T-helper 2 cell treated with Interferon-gamma antibody and Interleukin-4, amounts not matched to agents 5 μg/mL and 100 μg/mL, for 36 hours (primary cell): ENCODE measurements around the gene C1orf52.

ENCODE experiments used
- DNase-seq: peaks from one replicate; pipeline ENCODE4 v3.0.0; 2021; ENCODE audit warnings: low spot score
- H3K27ac Mint-ChIP-seq: one replicate; pipeline ENCODE4 v1.8.0; 2021; ENCODE audit warnings: mild to moderate bottlenecking, mixed read lengths
- H3K27me3 Mint-ChIP-seq: one replicate; pipeline ENCODE4 v1.8.0; 2021; ENCODE audit warnings: low read depth, mixed read lengths
- H3K36me3 Mint-ChIP-seq: one replicate; pipeline ENCODE4 v1.8.0; 2021; ENCODE audit warnings: low read depth, mixed read lengths
- H3K4me1 Mint-ChIP-seq: one replicate; pipeline ENCODE4 v1.8.0; 2021; ENCODE audit warnings: low read depth, mixed read lengths
- H3K4me3 Mint-ChIP-seq: one replicate; pipeline ENCODE4 v1.8.0; 2022; ENCODE audit warnings: mild to moderate bottlenecking, moderate library complexity, mixed read lengths
- H3K9me3 Mint-ChIP-seq: one replicate; pipeline ENCODE4 v1.8.0; 2021; ENCODE audit warnings: mixed read lengths

C1orf52 gene

DNA sequence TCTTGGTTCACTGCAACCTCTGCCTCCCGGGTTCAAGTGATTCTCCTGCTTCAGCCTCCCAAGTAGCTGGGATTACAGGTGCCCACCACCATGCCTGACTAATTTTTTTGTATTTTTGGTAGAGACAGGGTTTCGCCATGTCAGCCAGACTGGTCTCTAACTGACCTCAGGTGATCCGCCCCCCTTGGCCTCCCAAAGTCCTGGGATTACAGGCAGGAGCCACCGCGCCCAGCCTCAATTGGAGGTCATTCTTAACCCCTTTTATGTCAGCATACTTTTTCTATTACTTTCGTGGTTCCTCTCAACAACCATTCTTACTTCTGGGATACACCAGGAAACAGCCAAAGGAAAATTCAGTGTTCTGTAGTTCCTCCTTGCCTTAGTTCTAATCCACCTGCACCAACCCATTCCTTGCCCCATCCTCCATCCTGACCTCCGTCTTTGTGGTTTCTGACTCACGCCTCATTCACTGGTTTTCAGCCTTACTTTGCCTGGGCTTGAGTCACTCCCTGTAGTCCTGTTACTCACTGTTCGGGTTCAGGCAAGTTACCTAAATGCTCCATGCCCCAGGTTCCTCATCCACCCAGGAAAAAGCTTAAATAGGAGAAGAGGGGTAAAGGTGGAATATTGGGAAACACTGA is 29.9 kb upstream of the C1orf52 start:
- Mint-ChIP-seq H3K4me1 (no peaks in the 10 kb centered on the region), H3K27me3 (peaks cover 32% of the 10 kb centered on the region), H3K9me3 (no peaks in the 10 kb centered on the region), H3K27ac (no peak overlapping the region), H3K36me3 (no peaks in the 10 kb centered on the region), H3K4me3 (no peak overlapping the region)
- peak; percentile 43 for DNase-seq

DNA sequence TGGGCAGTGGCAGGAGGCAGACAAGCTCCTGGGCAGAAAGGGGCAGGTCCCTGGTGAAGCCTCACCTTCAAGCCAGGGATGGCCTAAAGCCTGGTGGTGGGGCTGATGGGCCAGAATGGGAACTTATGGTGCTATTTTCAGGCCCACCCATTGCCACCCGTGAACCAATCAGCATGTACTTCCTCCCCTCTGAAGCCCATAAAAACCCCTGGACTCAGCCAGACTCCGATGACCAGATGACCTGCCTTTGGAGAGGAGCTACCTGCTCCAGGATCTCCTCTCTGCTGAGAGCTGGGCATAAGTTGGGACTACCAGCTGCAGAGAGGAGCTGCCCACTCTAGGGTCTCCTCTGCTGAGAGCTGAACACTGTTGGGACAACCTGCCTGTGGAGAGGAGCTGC is 24.7 kb upstream of the C1orf52 start:
- DNase-seq: no peak
- Mint-ChIP-seq H3K4me3 (no peak overlapping the region), H3K36me3 (no peaks in the 10 kb centered on the region), H3K27ac (no peak overlapping the region), H3K27me3 (peaks cover 42% of the 10 kb centered on the region), H3K4me1 (peaks cover 3% of the 10 kb centered on the region), H3K9me3 (no peaks in the 10 kb centered on the region)

DNA sequence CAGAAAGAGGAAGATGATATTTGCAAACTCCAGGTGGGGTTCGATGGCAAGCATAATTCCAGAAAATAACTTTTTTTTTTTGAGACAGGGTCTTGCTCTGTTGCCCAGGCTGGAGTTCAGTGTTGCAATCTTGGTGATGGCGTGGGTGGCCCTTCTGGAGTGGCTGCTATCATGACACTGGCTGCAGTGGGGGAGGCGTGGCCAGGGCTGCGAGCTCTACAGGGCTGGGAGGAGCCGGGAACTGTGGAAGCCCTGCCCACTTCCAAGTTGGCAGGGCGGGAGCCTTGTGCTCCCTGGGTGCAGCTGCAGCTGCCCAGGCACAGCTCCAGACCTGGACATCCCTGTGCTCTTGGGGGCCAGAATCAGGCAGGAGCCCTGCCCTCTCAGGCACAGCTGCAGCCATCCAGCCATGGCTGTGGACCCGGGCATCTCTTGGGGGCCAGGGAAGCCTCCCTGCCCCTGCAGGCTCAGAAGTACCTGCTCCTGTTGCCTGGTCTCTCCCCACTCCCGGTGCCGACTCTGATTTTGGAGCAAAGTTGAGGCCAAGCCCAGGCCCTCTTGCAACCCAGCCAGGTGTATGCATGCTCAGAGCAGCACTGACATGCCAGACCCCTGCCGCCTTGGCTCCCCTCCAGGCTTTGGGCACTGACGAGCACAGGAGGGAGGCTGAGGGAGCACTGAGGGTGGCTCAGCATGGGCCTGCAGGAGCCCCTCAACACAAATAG is 24.2 kb upstream of the C1orf52 start:
- Mint-ChIP-seq H3K4me1 (peaks cover 9% of the 10 kb centered on the region), H3K27me3 (peaks cover 44% of the 10 kb centered on the region), H3K9me3 (no peaks in the 10 kb centered on the region), H3K36me3 (no peaks in the 10 kb centered on the region), H3K4me3 (no peak overlapping the region), H3K27ac (no peak overlapping the region)
- DNase-seq: no peak

DNA sequence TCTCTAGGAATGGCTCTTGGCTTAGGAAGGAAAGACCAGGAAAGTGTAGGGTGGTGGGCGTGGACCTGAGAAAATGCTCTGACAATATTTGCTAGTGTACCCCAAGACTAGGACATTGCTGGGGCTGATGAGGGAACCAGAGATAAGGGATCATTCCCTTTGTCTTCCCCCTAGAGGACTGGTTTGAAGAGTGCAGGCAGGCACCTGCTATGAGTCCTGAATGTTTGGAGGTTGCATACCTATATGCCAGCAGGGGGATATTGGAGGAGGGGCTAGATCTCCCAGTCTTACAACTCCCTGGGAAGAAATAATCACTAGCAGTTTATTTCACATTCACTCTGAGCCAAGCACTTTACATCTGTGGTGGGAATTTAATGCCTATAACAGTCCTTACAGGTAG is 23.0 kb upstream of the C1orf52 start:
- H3K27ac Mint-ChIP-seq: no peak overlapping the region
- no peaks in the 10 kb centered on the region for H3K9me3 Mint-ChIP-seq
- H3K4me3 Mint-ChIP-seq: no peak overlapping the region
- peaks cover 44% of the 10 kb centered on the region for H3K27me3 Mint-ChIP-seq
- H3K36me3 Mint-ChIP-seq: no peaks in the 10 kb centered on the region
- no peak for DNase-seq
- H3K4me1 Mint-ChIP-seq: peaks cover 15% of the 10 kb centered on the region

DNA sequence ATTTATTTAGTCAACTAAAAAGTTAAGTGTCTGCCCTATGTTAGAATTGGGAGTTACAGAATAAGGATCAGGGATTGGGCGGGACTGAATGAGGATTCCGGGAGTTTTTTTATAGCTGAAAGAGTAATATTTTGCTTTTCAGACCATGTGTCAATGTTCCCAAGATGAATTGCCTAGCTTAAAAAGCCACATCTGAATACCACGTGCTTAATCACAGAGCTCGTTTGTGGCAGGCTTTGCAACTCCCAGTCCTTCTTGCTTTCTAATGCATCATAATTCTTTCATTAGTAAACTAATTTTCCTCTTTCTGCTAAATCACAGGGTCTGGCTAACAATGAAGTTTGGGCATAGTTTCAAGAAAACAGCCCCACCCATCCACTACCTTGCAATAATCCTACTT is 21.2 kb upstream of the C1orf52 start:
- no peak overlapping the region for H3K4me3 Mint-ChIP-seq
- no peak for DNase-seq
- no peaks in the 10 kb centered on the region for H3K9me3 Mint-ChIP-seq
- H3K27ac Mint-ChIP-seq: no peak overlapping the region
- H3K4me1 Mint-ChIP-seq: peaks cover 19% of the 10 kb centered on the region
- H3K36me3 Mint-ChIP-seq: no peaks in the 10 kb centered on the region
- peaks cover 33% of the 10 kb centered on the region for H3K27me3 Mint-ChIP-seq

DNA sequence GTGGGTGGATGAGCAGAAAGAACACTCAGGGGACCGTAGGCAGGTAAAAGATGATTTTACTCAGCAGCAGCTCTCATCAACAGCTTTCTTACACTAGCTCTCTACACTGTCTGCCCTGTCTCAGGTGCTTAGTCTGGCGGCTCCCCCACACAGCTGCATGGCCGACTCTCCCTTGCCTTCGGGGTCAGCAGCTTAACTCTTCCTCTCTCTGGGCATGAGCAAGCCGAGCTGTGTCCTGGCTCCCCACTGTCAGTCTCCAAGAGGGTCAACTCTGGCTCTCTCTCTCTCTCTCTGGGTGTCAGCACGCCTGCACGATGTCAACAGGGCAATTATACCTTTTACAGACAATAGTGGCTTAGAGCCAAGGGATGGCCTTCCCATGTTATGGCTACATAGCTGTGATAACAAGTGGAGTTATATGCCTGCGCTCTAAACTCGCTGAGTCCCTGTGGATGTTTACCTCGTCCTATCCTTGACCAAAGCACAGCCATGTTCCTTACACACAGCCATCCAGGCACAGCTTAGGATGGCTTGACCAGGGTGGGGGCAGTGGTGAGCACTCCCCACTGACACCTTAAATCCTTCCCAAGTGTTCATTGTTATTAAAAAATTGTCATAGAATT is 20.1 kb upstream of the C1orf52 start:
- Mint-ChIP-seq H3K4me1 (peaks cover 29% of the 10 kb centered on the region), H3K36me3 (peaks cover 3% of the 10 kb centered on the region), H3K4me3 (peak overlapping the region; percentile 19), H3K27me3 (peaks cover 32% of the 10 kb centered on the region), H3K9me3 (no peaks in the 10 kb centered on the region), H3K27ac (peak overlapping the region; percentile 53)
- DNase-seq: no peak

DNA sequence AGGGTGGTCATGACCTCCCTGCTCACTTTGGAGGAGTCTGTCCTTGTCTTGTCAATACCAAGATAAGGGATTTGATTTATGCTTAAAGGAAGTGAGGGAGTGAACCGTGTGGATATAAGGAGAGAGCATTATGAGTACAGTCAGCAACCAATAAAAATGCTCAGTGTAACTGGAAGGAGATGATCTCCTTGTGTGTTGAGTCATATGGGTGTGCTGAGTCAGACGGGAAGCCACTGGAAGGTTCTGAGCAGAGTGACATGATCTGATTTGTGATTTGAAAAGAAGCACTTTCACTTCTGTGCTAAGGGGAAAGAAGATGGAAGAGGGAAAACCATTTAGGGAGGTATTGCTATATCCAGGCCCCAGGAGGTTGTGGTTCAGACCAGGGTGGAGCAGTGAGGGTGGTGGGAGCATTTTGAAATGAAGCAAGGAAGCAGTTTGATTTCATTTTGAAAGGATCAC is 19.4 kb upstream of the C1orf52 start:
- DNase-seq: peak; percentile 64
- peaks cover 36% of the 10 kb centered on the region for H3K4me1 Mint-ChIP-seq
- H3K27me3 Mint-ChIP-seq: peaks cover 32% of the 10 kb centered on the region
- peak overlapping the region; percentile 19 for H3K4me3 Mint-ChIP-seq
- H3K36me3 Mint-ChIP-seq: peaks cover 9% of the 10 kb centered on the region
- H3K27ac Mint-ChIP-seq: peak overlapping the region; percentile 53
- no peaks in the 10 kb centered on the region for H3K9me3 Mint-ChIP-seq

DNA sequence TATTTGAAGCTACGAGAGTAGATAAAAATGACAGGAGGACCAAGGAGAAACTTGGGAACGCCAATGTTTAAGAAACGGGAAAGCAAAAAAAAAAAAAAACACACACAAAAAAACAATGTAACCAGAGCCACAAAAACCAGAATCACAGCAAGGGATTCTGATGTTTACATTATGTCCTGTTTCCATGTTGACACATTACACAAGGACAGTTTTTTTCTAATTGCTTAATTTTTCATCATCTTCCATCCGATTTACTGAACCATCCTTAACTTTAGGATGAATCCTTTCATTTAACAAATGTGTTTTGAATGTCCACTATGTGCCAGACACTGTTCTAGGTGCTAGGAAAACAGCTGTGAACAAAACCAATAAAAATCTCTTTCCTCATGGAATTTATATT is 18.3 kb upstream of the C1orf52 start:
- peaks cover 47% of the 10 kb centered on the region for H3K4me1 Mint-ChIP-seq

DNA sequence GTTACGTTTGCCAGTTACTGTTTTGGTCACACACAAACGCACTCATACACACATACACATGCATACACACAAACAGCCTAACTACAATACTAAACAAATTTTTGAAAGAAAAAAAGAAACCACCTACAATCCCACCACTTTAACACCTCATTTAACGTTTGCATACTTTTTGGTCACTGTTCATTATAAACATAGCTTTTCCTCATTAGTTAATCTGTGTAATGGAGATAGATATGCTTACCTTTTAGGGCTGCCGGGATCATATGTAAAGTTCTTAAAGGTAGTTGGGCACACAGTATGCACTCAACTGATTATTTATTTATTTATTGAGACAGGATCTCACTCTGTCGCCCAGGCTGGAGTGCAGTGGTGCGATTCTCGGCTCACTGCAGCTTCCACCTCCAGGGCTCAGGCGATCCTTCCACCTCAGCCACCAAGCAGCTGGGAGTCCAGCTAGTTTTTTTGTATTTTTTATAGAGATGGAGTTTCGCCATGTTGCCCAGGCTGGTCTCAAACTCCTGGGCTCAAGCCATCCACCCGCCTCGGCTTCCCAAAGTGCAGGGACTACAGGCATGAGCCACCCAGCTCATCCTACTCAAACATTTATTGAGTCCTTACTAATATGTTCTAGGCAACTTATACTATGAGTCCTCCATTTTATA is 17.6 kb upstream of the C1orf52 start:
- no peak for DNase-seq
- peak overlapping the region; percentile 90 for H3K4me3 Mint-ChIP-seq
- H3K27ac Mint-ChIP-seq: peak overlapping the region; percentile 95
- peaks cover 48% of the 10 kb centered on the region for H3K4me1 Mint-ChIP-seq
- peaks cover 27% of the 10 kb centered on the region for H3K27me3 Mint-ChIP-seq
- no peaks in the 10 kb centered on the region for H3K9me3 Mint-ChIP-seq
- peaks cover 21% of the 10 kb centered on the region for H3K36me3 Mint-ChIP-seq

More for the DNA sequence above, 18.3 kb upstream of the C1orf52 start:
- peak overlapping the region; percentile 38 for H3K27ac Mint-ChIP-seq
- no peaks in the 10 kb centered on the region for H3K9me3 Mint-ChIP-seq
- no peak overlapping the region for H3K4me3 Mint-ChIP-seq
- H3K27me3 Mint-ChIP-seq: peaks cover 32% of the 10 kb centered on the region
- DNase-seq: no peak
- peaks cover 19% of the 10 kb centered on the region for H3K36me3 Mint-ChIP-seq

DNA sequence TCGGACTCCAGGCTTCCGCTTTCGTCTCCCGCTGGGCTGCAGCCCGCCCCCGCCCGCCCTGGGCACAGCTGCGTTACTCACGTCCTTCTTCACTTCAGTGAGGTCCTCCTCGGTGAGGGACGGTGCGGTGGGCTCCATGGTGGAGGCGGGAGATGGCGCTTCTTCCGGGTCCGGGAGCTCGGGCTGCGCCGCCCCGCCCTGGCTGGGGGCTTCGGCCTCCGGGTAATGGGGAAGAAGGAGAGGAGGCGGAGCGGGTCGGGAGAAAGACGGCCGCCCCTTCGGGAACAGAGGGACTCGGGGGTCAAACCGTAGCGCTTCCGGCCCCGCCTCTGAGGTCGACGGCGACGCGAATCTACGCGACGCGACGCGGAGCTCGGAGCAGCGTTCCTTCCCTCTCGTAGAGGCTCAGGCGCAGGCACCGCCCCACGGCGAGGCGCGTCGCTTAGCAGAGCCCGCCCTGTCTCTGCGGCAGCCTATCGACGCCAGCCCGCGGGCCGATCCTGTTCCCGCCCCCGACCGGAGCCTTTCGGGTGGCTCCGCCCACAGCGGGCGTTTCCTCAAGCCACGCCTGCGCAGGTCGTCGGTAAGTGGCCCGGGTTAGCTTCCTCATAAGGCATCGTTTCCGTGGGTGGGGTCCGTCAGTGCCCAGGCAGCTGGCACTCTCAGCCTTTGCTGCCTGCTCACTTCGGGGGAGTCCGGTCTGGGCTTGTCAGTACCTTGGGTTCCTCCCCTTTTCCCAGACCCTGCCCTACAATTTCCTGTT is 16.9 kb upstream of the C1orf52 start, which contains the start of gene BCL10:
BCL10 (minus strand) TSS at position 418 of the 763 bp plus-strand sequence; CDS start at position 138, 280 bp downstream.
- Mint-ChIP-seq H3K4me1 (peaks cover 50% of the 10 kb centered on the region), H3K27ac (peak within 1 kb of the TSS; percentile 95), H3K4me3 (peak within 1 kb of the TSS; percentile 90), H3K9me3 (no peaks in the 10 kb centered on the region), H3K36me3 (peaks cover 27% of the 10 kb centered on the region), H3K27me3 (peaks cover 21% of the 10 kb centered on the region)
- DNase-seq: peak; percentile 98

DNA sequence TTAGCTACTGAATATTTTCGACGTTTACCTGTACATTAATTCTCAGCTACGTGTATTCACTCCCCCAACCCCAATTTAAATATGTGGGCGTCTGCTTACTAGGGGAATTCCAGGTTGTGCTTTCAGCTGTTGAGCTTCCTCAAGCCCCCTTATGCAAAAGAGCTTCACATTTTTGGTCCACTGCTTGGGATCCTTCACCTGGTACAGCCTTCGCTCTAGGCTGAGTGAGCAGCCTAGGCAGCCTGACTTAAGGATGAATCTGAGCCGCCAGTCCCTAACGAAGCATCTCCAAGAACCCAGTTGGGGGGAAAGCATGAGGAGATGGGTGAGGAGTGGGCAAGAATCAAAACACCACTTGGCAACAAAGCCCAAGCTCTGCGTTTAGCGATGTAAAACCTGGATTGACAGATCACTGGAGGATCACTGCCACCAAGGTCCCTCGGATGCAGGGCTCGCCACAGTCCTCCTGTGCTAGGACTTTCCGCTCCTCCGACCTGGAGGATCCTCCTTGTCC is 16.3 kb upstream of the C1orf52 start:
- H3K4me1 Mint-ChIP-seq: peaks cover 53% of the 10 kb centered on the region
- DNase-seq: peak; percentile 19

DNA sequence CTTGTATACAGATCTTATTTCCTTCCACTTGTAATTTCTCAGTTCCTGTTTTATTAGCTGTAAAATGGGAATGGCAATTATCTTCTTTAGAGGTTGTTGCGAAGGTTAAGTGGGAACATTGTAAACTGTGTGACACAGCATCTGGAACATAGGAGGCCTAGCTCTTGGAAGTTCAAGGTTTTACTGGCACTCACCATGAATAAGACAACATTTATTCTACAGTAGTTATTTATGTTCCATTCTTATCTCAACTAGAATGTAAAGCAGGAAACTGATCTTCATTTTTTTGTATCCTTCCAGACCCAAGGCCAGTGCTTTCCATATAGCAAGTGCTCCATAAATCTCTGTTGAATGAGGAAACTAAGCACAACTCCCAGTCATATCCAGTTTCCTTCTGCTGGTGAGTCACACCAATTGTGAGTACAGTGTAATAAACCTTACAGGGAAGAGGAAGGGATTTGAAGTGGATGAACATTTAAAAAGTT is 15.5 kb upstream of the C1orf52 start:
- Mint-ChIP-seq H3K27me3 (peaks cover 7% of the 10 kb centered on the region), H3K4me3 (peak overlapping the region; percentile 90), H3K36me3 (peaks cover 38% of the 10 kb centered on the region), H3K4me1 (peaks cover 53% of the 10 kb centered on the region), H3K9me3 (no peaks in the 10 kb centered on the region), H3K27ac (peak overlapping the region; percentile 95)
- no peak for DNase-seq

More for the DNA sequence above, 16.3 kb upstream of the C1orf52 start:
- H3K36me3 Mint-ChIP-seq: peaks cover 33% of the 10 kb centered on the region
- H3K27ac Mint-ChIP-seq: peak overlapping the region; percentile 95
- peaks cover 15% of the 10 kb centered on the region for H3K27me3 Mint-ChIP-seq
- peak overlapping the region; percentile 90 for H3K4me3 Mint-ChIP-seq
- H3K9me3 Mint-ChIP-seq: no peaks in the 10 kb centered on the region

DNA sequence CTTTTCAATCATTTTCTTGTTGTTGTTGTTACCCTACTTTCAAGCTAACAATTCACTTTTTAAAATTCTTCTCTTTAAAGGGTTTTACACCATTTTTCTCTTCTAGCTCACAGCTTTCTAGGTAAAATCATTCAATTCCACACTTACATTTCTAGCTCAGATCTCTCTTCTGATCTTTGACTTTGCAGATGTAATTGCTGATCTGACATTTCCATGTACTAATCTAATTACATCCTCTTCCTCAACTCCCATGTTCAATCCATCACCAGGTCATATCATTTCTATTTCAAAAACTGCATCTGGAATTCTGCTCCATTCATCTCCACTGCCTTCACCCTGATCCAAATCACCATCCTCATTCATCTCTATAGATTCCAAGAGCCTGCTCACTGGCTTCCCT is 13.9 kb upstream of the C1orf52 start:
- peaks cover 49% of the 10 kb centered on the region for H3K36me3 Mint-ChIP-seq
- no peaks in the 10 kb centered on the region for H3K9me3 Mint-ChIP-seq
- no peak for DNase-seq
- H3K27me3 Mint-ChIP-seq: no peaks in the 10 kb centered on the region
- H3K27ac Mint-ChIP-seq: no peak overlapping the region
- H3K4me1 Mint-ChIP-seq: peaks cover 47% of the 10 kb centered on the region
- peak overlapping the region; percentile 10 for H3K4me3 Mint-ChIP-seq
